HEK293 (cell line): ENCODE measurements around the gene UCMA.
"Not testable (repeated sequence)": the region's sequence is repeated elsewhere in the genome, so short reads cannot be mapped to it uniquely, and the experiment has no call there.

Experiments
- CTCF ChIA-PET: fragments of 350-600 bp; formaldehyde crosslinking; extraction: SDS; loops from one replicate; lab custom pipeline; 2021; ENCODE audit warnings: antibody characterized with exemption; lab: Yijun Ruan, JAX
- POLR2A ChIA-PET: fragments of 300-600 bp; formaldehyde crosslinking; extraction: SDS; loops from one replicate; lab custom pipeline; 2020; ENCODE audit warnings: antibody characterized with exemption, inconsistent platforms; lab: Yijun Ruan, JAX
- H3K27ac ChIP-seq: fragments of 200-500 bp; sonication (Bioruptor generic); 2 replicates; pipeline ENCODE4 v1.5.1; 2014; ENCODE audit warnings: low read depth, low read length, control low read depth, inconsistent platforms; ENCODE audit errors: extremely low read depth
- H3K36me3 ChIP-seq, 2 experiments: fragments of 200-500 bp in 1 of 2; sonication (Bioruptor generic) in 1 of 2; 1 replicate in 1 of 2; 2 replicates in 1 of 2; pipeline ENCODE4 v1.5.1; 2014 to 2017; ENCODE audit warnings: inconsistent platforms in 2 of 2, low read length in 2 of 2; ENCODE audit not compliant: control insufficient read depth in 2 of 2, insufficient read depth in 1 of 2
- H3K4me1 ChIP-seq: fragments of 200-500 bp; sonication (Bioruptor generic); 2 replicates; pipeline ENCODE4 v1.5.1; 2014; ENCODE audit warnings: mild to moderate bottlenecking, low read length, inconsistent platforms; ENCODE audit not compliant: control insufficient read depth, insufficient read depth
- H3K4me3 ChIP-seq: 2 replicates; pipeline ENCODE4 v1.5.1; 2011; ENCODE audit warnings: low read depth, mild to moderate bottlenecking, control low read depth, low read length, moderate library complexity
- H3K9me3 ChIP-seq: fragments of 200-500 bp; sonication (Bioruptor generic); 2 replicates; pipeline ENCODE4 v1.5.1; 2014; ENCODE audit warnings: low read depth, low read length, inconsistent platforms; ENCODE audit not compliant: control insufficient read depth, insufficient read depth
- BCL11B ChIP-seq: fragments of 450-650 bp; formaldehyde crosslinking; IDR thresholded peaks from 2 replicates; pipeline ENCODE4 v1.5.1; 2016; ENCODE audit warnings: low read depth, missing biosample characterization, missing genetic modification characterization
- ELK4 ChIP-seq: IDR thresholded peaks from 2 replicates; pipeline ENCODE4 v1.6.1; 2011; ENCODE audit warnings: mild to moderate bottlenecking, low read depth, low read length, borderline replicate concordance
- HOXD13 ChIP-seq: sonication (generic); formaldehyde crosslinking; IDR thresholded peaks from 2 replicates; pipeline ENCODE4 v1.8.0; 2022; ENCODE audit warnings: missing genetic modification reagents, borderline replicate concordance
- IKZF3 ChIP-seq: fragments of 450-650 bp; IDR thresholded peaks from 2 replicates; pipeline ENCODE4 v1.5.0; 2018; ENCODE audit warnings: missing biosample characterization, mild to moderate bottlenecking, missing genetic modification characterization, moderate library complexity
- KLF10 ChIP-seq: fragments of 450-650 bp; IDR thresholded peaks from 2 replicates; pipeline ENCODE4 v1.5.1; 2018; ENCODE audit warnings: missing biosample characterization, mild to moderate bottlenecking, missing genetic modification characterization
- KLF16 ChIP-seq: fragments of 450-650 bp; formaldehyde crosslinking; IDR thresholded peaks from 2 replicates; pipeline ENCODE4 v1.5.1; 2017; ENCODE audit warnings: missing biosample characterization, missing genetic modification characterization
- SP2 ChIP-seq: fragments of 450-650 bp; formaldehyde crosslinking; IDR thresholded peaks from 2 replicates; pipeline ENCODE4 v1.5.1; 2016; ENCODE audit warnings: missing biosample characterization, missing genetic modification characterization
- TCF7L2 ChIP-seq: IDR thresholded peaks from 2 replicates; pipeline ENCODE4 v1.6.1; 2011; ENCODE audit warnings: low read depth, mild to moderate bottlenecking, inconsistent platforms, low read length, moderate library complexity, borderline replicate concordance
- ZBTB8A ChIP-seq: fragments of 450-650 bp; formaldehyde crosslinking; IDR thresholded peaks from 2 replicates; pipeline ENCODE4 v1.5.1; 2016; ENCODE audit warnings: missing biosample characterization, missing genetic modification characterization
- ZNF112 ChIP-seq: fragments of 450-650 bp; formaldehyde crosslinking; IDR thresholded peaks from 2 replicates; pipeline ENCODE4 v1.5.0; 2017; ENCODE audit warnings: missing biosample characterization, missing genetic modification characterization
- ZNF16 ChIP-seq: fragments of 450-650 bp; formaldehyde crosslinking; IDR thresholded peaks from 2 replicates; pipeline ENCODE4 v1.5.1; 2016; ENCODE audit warnings: low read depth, missing biosample characterization, missing genetic modification characterization
- ZNF175 ChIP-seq: fragments of 450-650 bp; formaldehyde crosslinking; IDR thresholded peaks from 2 replicates; pipeline ENCODE4 v1.5.1; 2016; ENCODE audit warnings: missing biosample characterization, missing genetic modification characterization
- ZNF302 ChIP-seq: fragments of 450-650 bp; formaldehyde crosslinking; IDR thresholded peaks from 2 replicates; pipeline ENCODE4 v1.5.1; 2016; ENCODE audit warnings: missing biosample characterization, missing genetic modification characterization, low read depth
- ZNF501 ChIP-seq: fragments of 450-650 bp; formaldehyde crosslinking; IDR thresholded peaks from 2 replicates; pipeline ENCODE4 v1.5.1; 2016; ENCODE audit warnings: missing biosample characterization, missing genetic modification characterization
- ZNF529 ChIP-seq: fragments of 450-650 bp; formaldehyde crosslinking; IDR thresholded peaks from 2 replicates; pipeline ENCODE4 v1.5.1; 2017; ENCODE audit warnings: missing genetic modification characterization, missing biosample characterization; ENCODE audit not compliant: insufficient replicate concordance
- ZNF621 ChIP-seq: fragments of 450-650 bp; formaldehyde crosslinking; IDR thresholded peaks from 2 replicates; pipeline ENCODE4 v1.5.1; 2017; ENCODE audit warnings: missing biosample characterization, missing genetic modification characterization
- ZNF626 ChIP-seq: fragments of 450-650 bp; sonication (Bioruptor Pico); formaldehyde crosslinking; IDR thresholded peaks from 2 replicates; pipeline ENCODE4 v1.5.1; 2018; ENCODE audit warnings: missing biosample characterization, missing genetic modification characterization, inconsistent platforms
- ZNF629 ChIP-seq: fragments of 450-650 bp; formaldehyde crosslinking; IDR thresholded peaks from 2 replicates; pipeline ENCODE4 v1.5.1; 2017; ENCODE audit warnings: missing biosample characterization, missing genetic modification characterization
- ZNF692 ChIP-seq: fragments of 450-650 bp; formaldehyde crosslinking; IDR thresholded peaks from 2 replicates; pipeline ENCODE4 v1.5.1; 2016; ENCODE audit warnings: missing biosample characterization, missing genetic modification characterization
- TF ChIP-seq, protein P1 (sequence below): fragments of 450-650 bp; formaldehyde crosslinking; IDR thresholded peaks from 2 replicates; pipeline ENCODE4 v1.5.1; 2017; ENCODE audit warnings: missing biosample characterization, missing genetic modification characterization
- TF ChIP-seq, protein P2 (sequence below): fragments of 450-650 bp; formaldehyde crosslinking; IDR thresholded peaks from 2 replicates; pipeline ENCODE4 v1.5.1; 2016; ENCODE audit warnings: missing biosample characterization, missing genetic modification characterization
- TF ChIP-seq, protein P3 (sequence below): fragments of 450-650 bp; formaldehyde crosslinking; IDR thresholded peaks from 2 replicates; pipeline ENCODE4 v1.5.1; 2017; ENCODE audit warnings: missing biosample characterization, missing genetic modification characterization
- TF ChIP-seq, protein P4 (sequence below): fragments of 450-650 bp; formaldehyde crosslinking; IDR thresholded peaks from 2 replicates; pipeline ENCODE4 v1.5.1; 2016; ENCODE audit warnings: missing biosample characterization, missing genetic modification characterization

Gene UCMA

DNA sequence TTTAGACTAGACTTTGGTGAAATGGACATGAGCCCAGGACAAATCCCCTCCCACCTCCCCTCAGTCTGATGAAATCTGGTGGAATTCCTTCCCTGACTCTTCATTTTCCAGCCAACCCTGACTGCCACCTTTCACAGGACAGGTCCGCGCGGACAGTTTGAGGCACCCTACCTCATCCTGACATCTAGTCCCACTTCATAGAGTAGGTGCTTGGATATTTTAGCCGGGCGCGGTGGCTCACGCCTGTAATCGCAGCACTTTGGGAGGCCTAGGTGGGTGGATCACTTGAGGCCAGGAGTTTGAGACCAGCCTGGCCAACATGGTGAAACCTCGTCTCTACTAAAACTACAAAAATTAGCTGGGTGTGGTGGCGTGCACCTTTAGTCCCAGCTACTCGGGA is 42.0 kb upstream of the UCMA start:
- H3K9me3 ChIP-seq, H3K4me3 ChIP-seq, H3K36me3 ChIP-seq, H3K27ac ChIP-seq, H3K4me1 ChIP-seq, POLR2A ChIA-PET, CTCF ChIA-PET: not testable (repeated sequence)

GRCh38 chr10:13272164-13272571 is 38.0 kb upstream of the UCMA start:
- CTCF ChIA-PET, result interaction anchor here (0.7 to 1.3 kb wide), 4 partner anchors 15 to 105 kb away, joined by 3 to 4 read pairs (median 3); no protein-coding TSS in a partner anchor
- Histone ChIP-seq H3K36me3 (no peaks in the 10 kb centered on the region), H3K27ac (no peak overlapping the region)
- POLR2A ChIA-PET, result interaction anchor here (0.6 to 2.1 kb wide), 2 partner anchors 27 to 31 kb away, joined by 4 to 5 read pairs; partner anchors contain the start of gene PHYH
- no peak for TF ChIP-seq ZBTB8A
- TF ChIP-seq IKZF3, result no peak
- no peak for TF ChIP-seq TCF7L2
- TF ChIP-seq ZNF626, result no peak
- no peak for TF ChIP-seq ZNF621 (tag by site-specific recombination)
- TF ChIP-seq ZNF501, result no peak
- TF ChIP-seq, protein P1, sequence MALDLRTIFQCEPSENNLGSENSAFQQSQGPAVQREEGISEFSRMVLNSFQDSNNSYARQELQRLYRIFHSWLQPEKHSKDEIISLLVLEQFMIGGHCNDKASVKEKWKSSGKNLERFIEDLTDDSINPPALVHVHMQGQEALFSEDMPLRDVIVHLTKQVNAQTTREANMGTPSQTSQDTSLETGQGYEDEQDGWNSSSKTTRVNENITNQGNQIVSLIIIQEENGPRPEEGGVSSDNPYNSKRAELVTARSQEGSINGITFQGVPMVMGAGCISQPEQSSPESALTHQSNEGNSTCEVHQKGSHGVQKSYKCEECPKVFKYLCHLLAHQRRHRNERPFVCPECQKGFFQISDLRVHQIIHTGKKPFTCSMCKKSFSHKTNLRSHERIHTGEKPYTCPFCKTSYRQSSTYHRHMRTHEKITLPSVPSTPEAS, result no peak
- TF ChIP-seq ELK4, result no peak
- TF ChIP-seq ZNF629 (tag by site-specific recombination), result no peak
- TF ChIP-seq, protein P2, sequence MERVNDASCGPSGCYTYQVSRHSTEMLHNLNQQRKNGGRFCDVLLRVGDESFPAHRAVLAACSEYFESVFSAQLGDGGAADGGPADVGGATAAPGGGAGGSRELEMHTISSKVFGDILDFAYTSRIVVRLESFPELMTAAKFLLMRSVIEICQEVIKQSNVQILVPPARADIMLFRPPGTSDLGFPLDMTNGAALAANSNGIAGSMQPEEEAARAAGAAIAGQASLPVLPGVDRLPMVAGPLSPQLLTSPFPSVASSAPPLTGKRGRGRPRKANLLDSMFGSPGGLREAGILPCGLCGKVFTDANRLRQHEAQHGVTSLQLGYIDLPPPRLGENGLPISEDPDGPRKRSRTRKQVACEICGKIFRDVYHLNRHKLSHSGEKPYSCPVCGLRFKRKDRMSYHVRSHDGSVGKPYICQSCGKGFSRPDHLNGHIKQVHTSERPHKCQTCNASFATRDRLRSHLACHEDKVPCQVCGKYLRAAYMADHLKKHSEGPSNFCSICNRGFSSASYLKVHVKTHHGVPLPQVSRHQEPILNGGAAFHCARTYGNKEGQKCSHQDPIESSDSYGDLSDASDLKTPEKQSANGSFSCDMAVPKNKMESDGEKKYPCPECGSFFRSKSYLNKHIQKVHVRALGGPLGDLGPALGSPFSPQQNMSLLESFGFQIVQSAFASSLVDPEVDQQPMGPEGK, result no peak
- no peak for TF ChIP-seq ZNF529 (tag by site-specific recombination)
- TF ChIP-seq SP2 (tag by site-specific recombination), result no peak
- no peak for TF ChIP-seq ZNF302 (tag by site-specific recombination)
- TF ChIP-seq, protein P3, sequence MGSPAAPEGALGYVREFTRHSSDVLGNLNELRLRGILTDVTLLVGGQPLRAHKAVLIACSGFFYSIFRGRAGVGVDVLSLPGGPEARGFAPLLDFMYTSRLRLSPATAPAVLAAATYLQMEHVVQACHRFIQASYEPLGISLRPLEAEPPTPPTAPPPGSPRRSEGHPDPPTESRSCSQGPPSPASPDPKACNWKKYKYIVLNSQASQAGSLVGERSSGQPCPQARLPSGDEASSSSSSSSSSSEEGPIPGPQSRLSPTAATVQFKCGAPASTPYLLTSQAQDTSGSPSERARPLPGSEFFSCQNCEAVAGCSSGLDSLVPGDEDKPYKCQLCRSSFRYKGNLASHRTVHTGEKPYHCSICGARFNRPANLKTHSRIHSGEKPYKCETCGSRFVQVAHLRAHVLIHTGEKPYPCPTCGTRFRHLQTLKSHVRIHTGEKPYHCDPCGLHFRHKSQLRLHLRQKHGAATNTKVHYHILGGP (tag by site-specific recombination), result no peak
- TF ChIP-seq ZNF16, result no peak
- TF ChIP-seq ZNF112 (tag by site-specific recombination), result no peak
- TF ChIP-seq, all 188 proteins: peak for 0
- H3K4me1 ChIP-seq, result no peaks in the 10 kb centered on the region
- H3K4me3 ChIP-seq, result no peak overlapping the region
- no peaks in the 10 kb centered on the region for H3K9me3 ChIP-seq

DNA sequence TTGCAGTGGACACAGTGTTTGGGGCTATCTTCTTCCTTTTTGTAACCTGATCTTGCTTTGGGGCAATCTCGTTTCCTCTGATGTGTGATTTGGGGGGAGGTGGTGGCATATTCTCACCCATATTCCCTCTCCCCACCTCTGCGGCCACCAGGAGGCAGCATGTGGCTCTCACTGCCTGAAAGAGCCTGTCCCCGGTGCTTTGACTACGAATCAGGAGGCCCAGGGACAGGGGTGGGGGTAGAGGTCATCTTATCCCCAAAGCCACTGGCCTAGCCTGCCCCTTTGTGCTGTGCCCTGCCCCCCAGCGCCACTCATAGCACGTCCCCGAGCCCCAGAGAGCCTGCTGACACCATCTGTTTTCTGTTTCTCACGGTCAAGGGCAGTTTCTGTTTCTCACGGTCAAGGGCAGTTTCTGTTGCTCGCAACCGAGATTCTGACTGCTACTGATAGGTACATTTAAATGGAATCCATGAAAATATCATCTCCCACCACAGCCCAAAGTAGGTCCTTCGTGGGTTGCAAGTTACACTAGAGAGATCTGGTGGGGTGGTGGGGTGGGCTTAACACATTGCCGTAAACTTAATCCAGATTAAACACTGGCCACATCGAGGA is 37.5 kb upstream of the UCMA start:
- no peaks in the 10 kb centered on the region for H3K4me1 ChIP-seq
- no peak overlapping the region for H3K4me3 ChIP-seq
- no peaks in the 10 kb centered on the region for H3K9me3 ChIP-seq
- CTCF ChIA-PET, result interaction anchor here (0.7 to 1.1 kb wide), 4 partner anchors 8 to 105 kb away, joined by 3 to 4 read pairs (median 4); no protein-coding TSS in a partner anchor
- POLR2A ChIA-PET, result interaction anchor here (2.1 kb wide), 1 partner anchor 28 kb away, joined by 4 read pairs; the partner anchor contains the start of gene PHYH
- H3K27ac ChIP-seq, result no peak overlapping the region
- H3K36me3 ChIP-seq, result no peaks in the 10 kb centered on the region
- TF ChIP-seq KLF16 (no peak), HOXD13 (CRISPR knock-in tag) (no peak), ZNF175 (tag by site-specific recombination) (no peak), KLF10 (tag by site-specific recombination) (no peak), ZNF692 (tag by site-specific recombination) (no peak), BCL11B (no peak)
- TF ChIP-seq, protein P4, sequence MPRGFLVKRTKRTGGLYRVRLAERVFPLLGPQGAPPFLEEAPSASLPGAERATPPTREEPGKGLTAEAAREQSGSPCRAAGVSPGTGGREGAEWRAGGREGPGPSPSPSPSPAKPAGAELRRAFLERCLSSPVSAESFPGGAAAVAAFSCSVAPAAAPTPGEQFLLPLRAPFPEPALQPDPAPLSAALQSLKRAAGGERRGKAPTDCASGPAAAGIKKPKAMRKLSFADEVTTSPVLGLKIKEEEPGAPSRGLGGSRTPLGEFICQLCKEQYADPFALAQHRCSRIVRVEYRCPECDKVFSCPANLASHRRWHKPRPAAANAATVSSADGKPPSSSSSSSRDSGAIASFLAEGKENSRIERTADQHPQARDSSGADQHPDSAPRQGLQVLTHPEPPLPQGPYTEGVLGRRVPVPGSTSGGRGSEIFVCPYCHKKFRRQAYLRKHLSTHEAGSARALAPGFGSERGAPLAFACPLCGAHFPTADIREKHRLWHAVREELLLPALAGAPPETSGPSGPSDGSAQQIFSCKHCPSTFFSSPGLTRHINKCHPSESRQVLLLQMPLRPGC (tag by site-specific recombination), result no peak
